SH-SY5Y (cell line): ENCODE results near the gene COMP.

Experiments
- GATA2 ChIP-seq: IDR thresholded peaks from 2 replicates; pipeline ENCODE4 v1.6.1; 2011; ENCODE audit warnings: mild to moderate bottlenecking, low read depth, low read length
- GATA3 ChIP-seq: IDR thresholded peaks from 2 replicates; pipeline ENCODE4 v1.6.1; 2011; ENCODE audit warnings: low read depth, mild to moderate bottlenecking, low read length, moderate library complexity

- TF ChIP-seq GATA2 (no peak), GATA3 (no peak)
Observed at GRCh38 chr19:18792661-18793060, 1.6 kb upstream of the COMP start.
